PC-9 (cell line): Measurements from ENCODE around the gene HTT-AS. TPM values are rescaled to one million over a fixed set of nuclear protein-coding genes. Genes with fewer than 3 reads are reported as not detected.

Source experiments
- BruUV-seq: library from RNA; stranded (reverse); fragments of 400-500 nt; replicated peaks from 2 replicates; lab custom pipeline; 2021; lab: Mats Ljungman, UMichigan
- CTCF ChIA-PET: fragments of 300-600 bp; sonication (Branson Sonifier 250); formaldehyde crosslinking; loops from one replicate; lab custom pipeline; 2022; ENCODE audit warnings: antibody characterized with exemption; lab: Charles Lee
- POLR2A ChIA-PET: fragments of 300-600 bp; sonication (Branson Sonifier 250); formaldehyde crosslinking; loops from one replicate; lab custom pipeline; 2022; ENCODE audit warnings: antibody characterized with exemption; ENCODE audit not compliant: unreplicated experiment; lab: Charles Lee
- DNase-seq, 2 experiments: peaks; one replicate each; pipeline versions ENCODE4 v3.0.0 to v3.0.0-alpha.2; 2015 to 2022; ENCODE audit warnings: mixed read lengths in 1 of 2
- H2AFZ ChIP-seq: fragments of 200-600 bp; sonication (generic); 2 replicates; pipeline ENCODE4 v1.8.1; 2017; ENCODE audit warnings: antibody characterized with exemption
- H3F3A ChIP-seq: fragments of 200-600 bp; sonication (generic); 2 replicates; pipeline ENCODE4 v1.8.1; 2017; ENCODE audit warnings: antibody characterized with exemption, mild to moderate bottlenecking, low read depth; ENCODE audit not compliant: insufficient read depth
- H3K27ac ChIP-seq: fragments of 200-600 bp; sonication (generic); 2 replicates; pipeline ENCODE4 v1.6.1; 2016; ENCODE audit warnings: mixed run types
- H3K27me3 ChIP-seq: fragments of 200-600 bp; sonication (generic); 2 replicates; pipeline ENCODE4 v1.6.1; 2016; ENCODE audit warnings: low read depth, mixed run types; ENCODE audit not compliant: insufficient read depth
- H3K36me3 ChIP-seq: fragments of 200-600 bp; sonication (generic); 2 replicates; pipeline ENCODE4 v1.6.1; 2016; ENCODE audit warnings: low read depth, mixed run types
- H3K4me1 ChIP-seq: fragments of 200-600 bp; sonication (generic); replicated peaks from 2 replicates; pipeline ENCODE4 v1.6.1; 2016; ENCODE audit warnings: mixed run types; ENCODE audit not compliant: insufficient read depth
- H3K4me2 ChIP-seq: fragments of 200-600 bp; sonication (generic); 2 replicates; pipeline ENCODE4 v1.6.1; 2017; ENCODE audit warnings: mixed run types
- H3K4me3 ChIP-seq: fragments of 200-600 bp; sonication (generic); 2 replicates; pipeline ENCODE4 v1.6.1; 2016; ENCODE audit warnings: mixed run types
- H3K79me2 ChIP-seq: fragments of 200-600 bp; sonication (generic); 2 replicates; pipeline ENCODE4 v1.6.1; 2017; ENCODE audit warnings: low read depth, mixed run types
- H3K9me2 ChIP-seq: fragments of 200-600 bp; sonication (generic); 2 replicates; pipeline ENCODE4 v1.8.1; 2017; ENCODE audit warnings: mild to moderate bottlenecking; ENCODE audit not compliant: insufficient read depth
- H3K9me3 ChIP-seq: fragments of 200-600 bp; sonication (generic); 2 replicates; pipeline ENCODE4 v1.8.1; 2016; ENCODE audit warnings: low read depth; ENCODE audit not compliant: insufficient read depth
- H4K20me1 ChIP-seq: fragments of 200-600 bp; sonication (generic); 2 replicates; pipeline ENCODE4 v1.8.1; 2017; ENCODE audit not compliant: insufficient read depth
- EZH2 ChIP-seq: fragments of 200-600 bp; sonication (generic); IDR thresholded peaks from 2 replicates; pipeline ENCODE4 v1.8.0; 2017; ENCODE audit warnings: antibody characterized with exemption, low read depth
- intact Hi-C: fragments of 100-400 bp; cut with micrococcal nuclease; formaldehyde crosslinking; loops from one replicate; pipeline ENCODE4 v1.10.0; 2022; ENCODE audit not compliant: unreplicated experiment
- total RNA-seq: library from RNA; stranded (reverse); gene quantifications from 2 replicates; pipeline ENCODE4 v1.2.3, GENCODE V29; 2021
- TF ChIP-seq, protein P1 (sequence below): fragments of 200-600 bp; sonication (generic); conservative IDR thresholded peaks from 2 replicates; pipeline ENCODE4 v1.6.1; 2017; ENCODE audit warnings: mixed run types, antibody characterized with exemption, mild to moderate bottlenecking, moderate library complexity

HTT-AS gene
- total RNA-seq, 1 experiment from 2014 or later = not detected

DNA sequence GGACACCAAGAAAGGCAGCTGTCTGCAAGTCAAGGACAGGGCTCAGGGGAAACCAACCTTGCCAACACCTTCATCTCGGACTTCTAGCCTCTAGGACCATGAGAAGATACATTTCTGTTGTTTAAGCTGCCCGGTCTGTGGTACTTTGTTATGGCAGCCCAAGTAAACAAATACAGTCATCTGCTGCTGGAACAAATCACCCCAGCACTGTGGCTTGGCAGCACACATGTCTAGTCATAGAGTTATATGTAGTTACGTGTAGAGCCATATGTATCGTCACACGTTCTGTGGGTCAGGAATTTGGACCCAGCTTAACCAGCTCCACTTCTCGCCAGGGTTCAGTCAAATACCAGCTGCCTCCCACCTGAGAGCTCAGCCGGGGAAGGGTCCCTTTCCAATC lies 2.5 kb downstream of the HTT-AS start:
- DNase-seq = no peak
- no peaks in the 10 kb centered on the region for H3K9me3 ChIP-seq
- no TSS peak for BruUV-seq
- H2AFZ ChIP-seq = no peak overlapping the region
- H3K9me2 ChIP-seq = no peaks in the 10 kb centered on the region
- POLR2A ChIA-PET = no interaction called here
- H3K27me3 ChIP-seq = no peaks in the 10 kb centered on the region
- CTCF ChIA-PET = interaction anchor here (0.6 to 0.8 kb wide), 2 partner anchors 64 to 94 kb away, joined by 3 to 4 read pairs; no protein-coding TSS in a partner anchor
- H3K4me3 ChIP-seq = no peak overlapping the region
- H3K4me2 ChIP-seq = no peak overlapping the region
- no peak for TF ChIP-seq EZH2
- no peaks in the 10 kb centered on the region; the same call in 1 of the 2 replicates for H4K20me1 ChIP-seq
- no peaks in the 10 kb centered on the region for H3K36me3 ChIP-seq
- no peaks in the 10 kb centered on the region for H3F3A ChIP-seq
- peaks cover 16% of the 10 kb centered on the region for H3K79me2 ChIP-seq
- intact Hi-C loops = loop anchor here (5.0 kb wide), 1 partner anchor 885 kb away; no protein-coding TSS in a partner anchor
- peaks cover 9% of the 10 kb centered on the region for H3K4me1 ChIP-seq
- no peak overlapping the region for H3K27ac ChIP-seq

DNA sequence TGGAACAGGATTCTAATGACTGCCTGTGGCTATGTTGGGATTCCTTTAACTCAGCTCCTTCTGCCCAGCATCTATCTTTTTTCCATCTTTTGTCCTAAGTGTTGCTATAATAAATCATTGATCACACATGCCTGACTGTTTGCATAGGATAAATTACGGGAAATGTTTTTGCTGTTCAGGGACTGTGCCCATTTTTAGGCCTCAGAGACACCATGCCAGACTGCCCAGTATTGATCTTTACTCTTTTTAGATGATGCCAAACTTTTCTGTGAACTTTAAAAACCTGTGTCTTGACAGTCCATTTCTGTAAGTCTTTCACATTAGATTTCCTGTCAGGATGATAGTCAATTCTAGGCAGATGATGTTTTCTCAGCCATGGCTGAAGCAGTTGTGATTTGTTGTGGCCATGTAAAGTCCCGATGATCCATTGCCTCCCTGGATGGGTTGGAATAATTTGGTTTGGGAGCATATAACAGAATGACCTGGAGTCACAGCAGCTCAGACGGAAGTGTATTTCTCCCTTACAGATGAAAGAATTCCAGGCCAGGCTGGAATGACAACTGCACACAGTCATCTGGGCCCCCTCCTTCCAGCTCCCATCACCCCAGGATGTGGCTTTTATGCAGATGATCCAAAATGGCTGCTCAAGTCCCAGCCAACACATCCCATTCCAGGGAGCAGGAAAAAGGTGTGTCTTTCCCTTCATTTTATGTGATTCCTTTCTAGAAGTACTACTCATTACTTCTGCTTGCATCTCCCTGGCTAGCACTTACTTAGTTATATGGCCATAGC lies 3.4 kb downstream of the HTT-AS start:
- H3K9me3 ChIP-seq = no peaks in the 10 kb centered on the region
- no peaks in the 10 kb centered on the region for H3K9me2 ChIP-seq
- TF ChIP-seq EZH2 = no peak
- TF ChIP-seq, protein P1, sequence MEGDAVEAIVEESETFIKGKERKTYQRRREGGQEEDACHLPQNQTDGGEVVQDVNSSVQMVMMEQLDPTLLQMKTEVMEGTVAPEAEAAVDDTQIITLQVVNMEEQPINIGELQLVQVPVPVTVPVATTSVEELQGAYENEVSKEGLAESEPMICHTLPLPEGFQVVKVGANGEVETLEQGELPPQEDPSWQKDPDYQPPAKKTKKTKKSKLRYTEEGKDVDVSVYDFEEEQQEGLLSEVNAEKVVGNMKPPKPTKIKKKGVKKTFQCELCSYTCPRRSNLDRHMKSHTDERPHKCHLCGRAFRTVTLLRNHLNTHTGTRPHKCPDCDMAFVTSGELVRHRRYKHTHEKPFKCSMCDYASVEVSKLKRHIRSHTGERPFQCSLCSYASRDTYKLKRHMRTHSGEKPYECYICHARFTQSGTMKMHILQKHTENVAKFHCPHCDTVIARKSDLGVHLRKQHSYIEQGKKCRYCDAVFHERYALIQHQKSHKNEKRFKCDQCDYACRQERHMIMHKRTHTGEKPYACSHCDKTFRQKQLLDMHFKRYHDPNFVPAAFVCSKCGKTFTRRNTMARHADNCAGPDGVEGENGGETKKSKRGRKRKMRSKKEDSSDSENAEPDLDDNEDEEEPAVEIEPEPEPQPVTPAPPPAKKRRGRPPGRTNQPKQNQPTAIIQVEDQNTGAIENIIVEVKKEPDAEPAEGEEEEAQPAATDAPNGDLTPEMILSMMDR = no peak
- no peak for DNase-seq
- H3K4me2 ChIP-seq = no peak overlapping the region
- peaks cover 3% of the 10 kb centered on the region for H3K4me1 ChIP-seq
- intact Hi-C loops = loop anchor here (5.0 kb wide), 1 partner anchor 886 kb away; no protein-coding TSS in a partner anchor
- BruUV-seq = no TSS peak
- POLR2A ChIA-PET = interaction anchor here (0.7 kb wide), 1 partner anchor 390 kb away, joined by 5 read pairs; no protein-coding TSS in a partner anchor
- H2AFZ ChIP-seq = no peak overlapping the region
- CTCF ChIA-PET = interaction anchor here (0.6 kb wide), 1 partner anchor 65 kb away, joined by 3 read pairs; no protein-coding TSS in a partner anchor
- peaks cover 7% of the 10 kb centered on the region for H3K79me2 ChIP-seq
- H3K27me3 ChIP-seq = no peaks in the 10 kb centered on the region
- no peak overlapping the region for H3K27ac ChIP-seq
- no peaks in the 10 kb centered on the region for H3K36me3 ChIP-seq
- no peak overlapping the region for H3K4me3 ChIP-seq
- H4K20me1 ChIP-seq = no peaks in the 10 kb centered on the region; the same call in 1 of the 2 replicates
- H3F3A ChIP-seq = no peaks in the 10 kb centered on the region

DNA sequence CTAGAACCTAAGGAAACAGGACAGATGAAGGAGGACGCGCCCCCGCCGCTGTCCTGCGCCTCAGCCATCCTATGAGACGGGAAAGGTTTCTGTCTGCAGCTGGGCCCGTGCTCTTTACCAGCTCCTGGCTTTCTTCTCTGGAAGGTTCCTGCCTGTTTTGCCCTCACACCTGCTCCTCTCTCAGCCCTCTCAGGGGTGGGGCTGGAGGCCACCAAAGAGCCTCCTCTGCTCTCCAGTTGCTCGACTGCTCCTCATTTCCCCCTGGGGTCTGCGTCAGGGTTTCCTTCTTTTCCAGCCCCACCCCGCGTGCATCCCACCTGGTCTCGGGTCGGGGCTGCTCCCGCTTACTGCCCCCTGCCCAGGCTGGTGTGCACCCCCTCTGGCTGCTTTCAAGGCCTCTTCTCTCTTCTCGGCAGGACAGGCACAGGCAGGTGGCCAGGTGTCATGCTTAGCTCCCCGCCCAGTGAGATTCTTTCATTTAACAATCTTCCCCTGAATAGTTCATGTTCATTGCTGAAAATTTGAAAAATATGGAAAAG lies 4.6 kb downstream of the HTT-AS start:
- no peak overlapping the region for H2AFZ ChIP-seq
- ChIA-PET POLR2A (interaction anchor here (0.7 kb wide), 1 partner anchor 391 kb away, joined by 5 read pairs; no protein-coding TSS in a partner anchor), CTCF (interaction anchor here (0.7 kb wide), 1 partner anchor 1472 kb away, joined by 4 read pairs; the partner anchor contains the start of gene STX18)
- no TSS peak for BruUV-seq
- H3K36me3 ChIP-seq = no peaks in the 10 kb centered on the region
- H3K4me2 ChIP-seq = no peak overlapping the region
- no peaks in the 10 kb centered on the region for H3K79me2 ChIP-seq
- H3K9me2 ChIP-seq = no peaks in the 10 kb centered on the region
- no peak overlapping the region for H3K27ac ChIP-seq
- TF ChIP-seq EZH2 = no peak
- TF ChIP-seq, protein P1 = no peak
- DNase-seq = no peak
- no peaks in the 10 kb centered on the region for H3K4me1 ChIP-seq
- H3K27me3 ChIP-seq = no peaks in the 10 kb centered on the region
- intact Hi-C loops = loop anchor here (5.0 kb wide), 1 partner anchor 888 kb away; no protein-coding TSS in a partner anchor
- H4K20me1 ChIP-seq = no peaks in the 10 kb centered on the region
- no peak overlapping the region for H3K4me3 ChIP-seq
- H3K9me3 ChIP-seq = no peaks in the 10 kb centered on the region
- H3F3A ChIP-seq = no peaks in the 10 kb centered on the region
